GM19035 (cell line): ENCODE measurements around the gene HCAR3.

Source experiments
- ATAC-seq: cut with Tn5 transposase; IDR thresholded peaks from one replicate; pipeline ENCODE4 v1.9.1; 2021; ENCODE audit not compliant: unreplicated experiment

HCAR3 gene

GRCh38 chr12:122672515-122672914, 44.1 kb downstream of the HCAR3 start:
- no peak for ATAC-seq

DNA sequence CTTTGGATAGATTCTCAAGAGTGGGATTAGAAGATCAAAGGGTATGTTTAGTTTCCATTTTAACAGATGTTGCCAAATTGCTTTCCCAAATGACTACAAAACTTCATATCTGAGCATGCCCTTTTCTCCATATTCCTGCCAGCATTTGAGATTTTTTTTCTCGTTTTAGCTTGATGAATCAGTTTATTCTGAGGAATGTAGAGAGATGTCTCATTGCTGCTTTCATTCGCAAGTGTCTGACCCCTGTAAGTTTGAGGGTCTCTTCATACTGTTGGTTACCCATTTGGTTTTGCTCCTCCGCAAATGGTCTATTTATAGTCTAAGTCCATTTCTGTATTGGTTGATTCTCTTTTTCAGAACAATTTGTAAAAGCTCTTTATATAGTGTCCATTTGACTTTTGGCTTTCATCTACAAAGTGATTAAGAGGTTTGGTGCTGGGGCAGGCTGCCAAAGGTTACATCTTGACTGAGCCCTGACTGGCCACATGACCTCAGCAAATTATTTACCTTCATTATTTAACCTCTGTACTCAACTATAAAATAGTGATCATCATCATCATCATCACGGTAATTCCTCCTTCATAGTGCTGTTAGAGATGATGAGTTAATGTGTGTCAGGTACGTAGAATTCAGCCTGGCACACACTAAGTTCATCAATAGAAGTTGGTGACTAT, 47.1 kb downstream of the HCAR3 start:
- ATAC-seq: no peak

DNA sequence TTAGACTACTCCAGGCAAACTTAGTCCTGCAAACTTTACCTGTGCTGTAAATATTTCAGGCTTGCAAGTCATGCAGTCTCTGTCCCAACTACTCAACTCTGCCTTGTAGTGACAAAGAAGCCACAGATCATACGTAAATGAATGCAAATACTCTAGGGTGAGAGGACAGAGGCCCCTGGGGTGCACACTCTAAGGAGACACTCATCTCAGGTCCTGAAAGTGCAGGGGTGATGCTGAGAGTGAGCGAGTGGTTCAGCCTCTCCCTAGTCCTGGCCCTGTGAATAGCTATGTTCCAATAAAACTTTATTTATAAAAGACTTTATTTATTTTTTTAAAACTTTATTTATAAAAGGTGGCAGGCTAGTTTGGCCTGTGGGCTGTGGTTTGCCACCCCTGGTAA, 48.3 kb downstream of the HCAR3 start:
- no peak for ATAC-seq

DNA sequence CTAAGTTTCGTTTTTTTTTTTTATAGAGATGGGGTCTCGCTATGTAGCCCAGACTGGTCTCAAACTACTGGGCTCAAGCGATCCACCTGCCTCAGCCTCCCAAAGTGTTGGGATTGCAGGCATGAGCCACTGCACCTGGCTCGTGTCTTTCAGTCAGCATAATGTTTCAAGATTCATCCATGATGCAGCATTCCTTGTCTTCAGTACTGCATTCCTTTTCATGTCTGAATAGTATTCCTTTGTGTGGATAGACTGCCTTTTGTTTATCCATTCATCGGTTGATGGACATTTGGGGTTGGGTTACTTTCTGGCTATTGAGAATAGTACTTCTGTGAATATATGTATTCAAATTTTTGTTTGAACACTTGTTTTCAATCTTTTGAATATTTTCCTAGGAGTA, 50.9 kb downstream of the HCAR3 start:
- ATAC-seq: no peak

DNA sequence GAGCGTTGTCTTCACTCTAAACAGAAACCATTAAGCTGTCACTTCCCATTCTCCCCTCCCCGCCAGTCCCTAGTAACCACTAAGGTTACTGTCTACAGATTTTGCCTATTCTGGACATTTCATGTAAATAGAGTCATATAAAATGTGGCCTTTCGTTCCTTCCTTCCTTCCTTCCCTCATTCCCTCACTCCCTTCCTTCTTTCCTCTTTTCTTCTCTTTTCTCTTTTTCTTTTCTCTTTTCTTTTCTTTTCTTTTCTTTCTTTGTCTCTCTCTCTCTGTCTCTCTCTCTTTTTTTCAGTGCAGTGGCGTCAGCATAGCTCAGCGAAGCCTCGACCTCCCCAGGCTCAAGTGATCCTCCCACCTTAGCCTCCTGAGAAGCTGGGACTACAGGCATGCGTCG, 51.3 kb downstream of the HCAR3 start:
- ATAC-seq: no peak
